Measurements from ENCODE around the gene DSPP.
A peak's percentile ranks its signal among the peaks of the same experiment; 100 is the strongest.
"Not testable (repeated sequence)": the region's sequence is repeated elsewhere in the genome, so short reads cannot be mapped to it uniquely, and the experiment has no call there.

Gene DSPP

GRCh38 chr4:87608229-87608628 is at the start of gene DSPP:
Gene DSPP (plus strand): TSS chr4:87608529. CDS start chr4:87610909, 2,380 bp downstream.
- DNase-seq = no peak

DNA sequence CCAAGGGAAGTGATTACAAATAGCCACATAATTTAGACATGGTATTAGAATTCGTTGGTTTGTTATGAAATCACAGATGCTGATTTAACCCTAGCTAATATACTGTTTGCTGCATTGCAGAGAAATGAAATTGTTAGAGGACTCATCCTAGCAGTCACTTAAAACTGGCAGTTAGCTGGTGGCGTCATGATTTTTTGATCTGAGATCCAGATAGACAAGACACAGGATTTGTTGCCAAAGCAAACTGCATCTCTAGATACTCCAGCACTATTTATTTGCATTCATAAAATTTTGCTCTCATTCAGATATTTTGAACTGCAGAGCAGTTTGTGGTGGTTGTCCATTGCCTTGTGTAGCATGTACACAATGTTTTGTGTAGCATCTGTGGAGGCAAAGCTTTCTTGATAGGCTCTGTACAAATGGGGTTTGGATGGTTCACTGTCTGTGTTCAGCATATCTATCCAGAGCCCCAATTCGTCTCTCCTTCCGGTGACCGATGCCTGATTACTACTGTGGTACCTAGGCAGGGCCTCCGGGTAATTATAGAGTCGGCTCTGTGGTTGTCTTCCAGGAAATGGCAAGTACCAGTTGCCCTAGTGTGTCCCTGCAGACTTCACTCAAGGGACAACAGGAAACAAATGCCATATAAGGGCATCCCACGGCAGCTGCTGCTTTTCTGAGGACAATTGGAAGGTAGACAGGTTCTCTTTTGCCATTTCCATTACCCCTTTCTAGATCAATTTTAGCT is 49.1 kb upstream of the DSPP start:
- peak; percentile 7 for DNase-seq

- no peak for DNase-seq
These were observed 47.5 kb upstream of the DSPP start for GRCh38 chr4:87560802-87561201.

- DNase-seq = no peak
These were observed 42.6 kb upstream of the DSPP start for GRCh38 chr4:87565746-87566145.

- DNase-seq = no peak
These were observed 42.1 kb upstream of the DSPP start for GRCh38 chr4:87566276-87566675.

DNA sequence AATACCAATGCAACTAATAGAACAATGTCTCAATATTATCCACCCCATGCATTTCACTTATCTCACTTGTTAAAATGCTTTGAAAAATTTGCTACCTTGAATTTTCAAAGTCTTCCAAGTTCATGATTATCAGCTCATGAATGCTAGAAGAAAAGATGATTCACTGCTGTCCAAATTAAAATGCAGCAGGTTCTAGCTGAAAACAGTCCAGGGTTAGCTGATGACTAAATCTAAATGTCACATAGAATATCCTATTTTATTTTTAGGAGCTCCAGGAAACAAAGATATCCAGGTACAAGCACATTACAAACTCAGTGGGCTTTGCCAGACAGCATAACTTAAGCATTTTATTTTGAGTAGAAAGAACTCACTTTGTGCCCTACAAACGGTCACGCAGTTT is 41.1 kb upstream of the DSPP start:
- no peak for DNase-seq

- no peak for DNase-seq
These were observed 38.0 kb upstream of the DSPP start for GRCh38 chr4:87570290-87570805.

- DNase-seq = not testable (repeated sequence)
These were observed 34.0 kb upstream of the DSPP start for GRCh38 chr4:87574376-87574775.

- no peak for DNase-seq
These were observed 33.3 kb upstream of the DSPP start for GRCh38 chr4:87574996-87575395.

DNA sequence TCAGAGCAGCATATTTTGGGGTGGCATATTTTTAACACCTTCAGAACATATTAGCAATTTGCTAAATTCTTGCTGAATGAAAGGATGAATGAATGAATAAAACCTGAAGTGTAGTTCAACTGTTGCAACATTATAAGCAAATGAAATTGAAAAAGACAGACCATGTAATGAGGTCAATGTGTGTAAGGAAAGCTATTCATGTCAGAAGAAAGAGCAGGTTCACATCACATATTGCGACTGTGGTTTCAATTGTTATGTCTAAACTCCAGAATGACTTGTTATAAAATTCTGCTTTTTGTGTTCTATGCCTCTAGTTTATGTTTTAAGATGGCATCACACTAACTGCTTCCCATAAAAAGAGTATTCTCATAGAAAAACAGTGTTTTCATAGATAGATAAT is 32.9 kb upstream of the DSPP start:
- no peak for DNase-seq

GRCh38 chr4:87575983-87576382 is 32.3 kb upstream of the DSPP start:
- no peak for DNase-seq

DNA sequence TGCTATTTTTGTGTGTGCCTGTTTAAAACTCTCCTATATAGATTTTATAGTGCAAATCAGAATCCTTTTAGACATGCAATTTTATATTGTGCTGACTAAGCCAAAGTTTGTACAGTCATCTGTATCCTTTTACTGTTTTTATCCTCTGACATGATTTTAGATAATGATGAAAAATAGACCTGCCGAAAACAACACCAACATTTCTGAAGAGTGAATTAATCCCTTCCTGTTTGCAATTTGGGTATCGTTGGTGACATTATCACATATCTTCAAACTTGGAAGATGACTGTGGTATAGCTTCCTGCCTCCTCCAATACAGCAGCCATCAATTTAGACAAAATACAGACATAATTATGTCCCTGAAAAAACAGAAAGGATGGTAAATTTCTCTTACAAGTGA is 28.9 kb upstream of the DSPP start:
- no peak for DNase-seq

DNA sequence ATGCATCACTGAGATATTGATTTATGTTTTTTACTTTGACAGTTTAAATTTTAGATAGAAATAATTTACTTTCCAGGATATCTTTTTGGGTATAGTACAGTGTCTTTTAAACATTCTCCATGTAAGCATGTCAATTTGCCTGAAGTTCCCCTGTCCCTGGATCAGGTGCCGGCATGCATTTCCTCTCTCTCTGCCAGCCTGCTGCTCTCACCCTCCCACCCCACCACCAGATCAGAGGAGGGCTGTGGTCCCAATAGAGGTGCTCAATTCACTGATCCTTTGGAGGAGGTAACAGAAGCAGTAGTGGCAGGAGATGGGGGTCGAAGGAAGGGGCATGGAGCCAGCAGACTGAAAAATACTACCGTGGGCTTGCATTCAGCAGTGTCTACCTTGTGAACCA is 28.3 kb upstream of the DSPP start:
- DNase-seq = no peak

- DNase-seq = no peak
These were observed 24.0 kb upstream of the DSPP start for GRCh38 chr4:87584222-87584908.

- no peak for DNase-seq
These were observed 18.8 kb upstream of the DSPP start for GRCh38 chr4:87589531-87589930.

- no peak for DNase-seq
These were observed 16.2 kb upstream of the DSPP start for GRCh38 chr4:87592124-87592523.

DNA sequence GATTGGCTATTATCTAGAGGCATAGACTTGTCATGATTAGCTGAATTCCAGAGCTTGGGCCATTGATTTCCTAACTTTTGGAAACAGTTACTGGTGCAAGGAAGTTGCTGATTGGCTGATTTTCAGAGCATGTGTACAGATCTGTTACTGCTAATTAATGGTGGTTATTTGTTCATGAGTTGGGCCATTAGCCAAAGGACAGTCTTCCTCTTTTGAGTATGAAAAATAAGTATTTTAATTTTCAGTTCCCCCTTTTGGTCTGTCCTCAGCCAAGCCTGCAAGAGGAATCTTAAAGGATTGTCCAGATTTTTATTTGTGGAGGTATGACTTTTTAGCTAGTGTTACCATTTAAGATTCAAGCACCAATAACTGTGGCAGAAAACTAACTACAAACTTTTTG is 7.0 kb upstream of the DSPP start:
- DNase-seq = no peak

- no peak for DNase-seq
These were observed 6.1 kb downstream of the DSPP start for GRCh38 chr4:87614292-87614890.

DNA sequence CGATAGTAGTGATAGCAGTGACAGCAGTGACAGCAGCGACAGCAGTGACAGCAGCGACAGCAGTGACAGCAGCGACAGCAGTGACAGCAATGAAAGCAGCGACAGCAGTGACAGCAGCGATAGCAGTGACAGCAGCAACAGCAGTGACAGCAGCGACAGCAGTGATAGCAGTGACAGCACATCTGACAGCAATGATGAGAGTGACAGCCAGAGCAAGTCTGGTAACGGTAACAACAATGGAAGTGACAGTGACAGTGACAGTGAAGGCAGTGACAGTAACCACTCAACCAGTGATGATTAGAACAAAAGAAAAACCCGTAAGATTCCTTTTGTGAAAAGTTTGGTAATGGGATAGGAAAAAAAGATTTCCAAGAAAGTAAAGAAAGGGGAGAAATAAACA is 7.9 kb downstream of the DSPP start:
- no peak for DNase-seq

- DNase-seq = no peak
These were observed 11.8 kb downstream of the DSPP start for GRCh38 chr4:87620086-87620485.

DNA sequence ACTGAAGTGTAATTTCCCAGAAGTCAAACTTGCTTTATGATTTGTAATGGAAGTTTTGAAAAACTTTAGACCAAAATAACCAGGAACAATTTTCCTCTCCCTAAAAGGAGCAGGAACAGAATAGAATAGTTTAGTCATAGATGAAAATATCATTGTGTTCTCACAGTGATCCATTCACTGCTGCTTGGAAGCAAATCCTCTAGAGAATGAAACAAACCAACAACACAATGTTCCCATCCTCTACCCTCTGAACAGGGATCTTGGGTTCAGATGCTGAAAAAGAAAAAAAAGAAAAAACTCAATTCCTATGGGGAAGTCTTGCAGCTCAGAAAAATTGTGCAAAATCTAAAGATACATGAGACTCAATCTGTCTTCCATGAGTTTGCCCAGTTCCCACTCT is 12.2 kb downstream of the DSPP start:
- no peak for DNase-seq

GRCh38 chr4:87622303-87622702 is 14.0 kb downstream of the DSPP start:
- no peak for DNase-seq

GRCh38 chr4:87624698-87625097 is 16.4 kb downstream of the DSPP start:
- DNase-seq = no peak

- DNase-seq = no peak
These were observed 23.3 kb downstream of the DSPP start for GRCh38 chr4:87631668-87632067.

All from stimulated activated naive CD4-positive, alpha-beta T cell treated with Interleukin-2 at 50 U/mL for 16 hours (primary cell).